ENCODE results near the gene SNX22.
"Not testable (repeated sequence)": the region's sequence is repeated elsewhere in the genome, so short reads cannot be mapped to it uniquely, and the experiment has no call there.

- not testable (repeated sequence) for TF ChIP-seq CTCF (IDR thresholded peaks at IDR 0.05; ENCODE audit: low read depth, low read length, missing input control); SP1 (IDR thresholded peaks at IDR 0.05); HNF4G (IDR thresholded peaks at IDR 0.05); ZBTB33 (IDR thresholded peaks at IDR 0.05); YY1 (IDR thresholded peaks at IDR 0.05); JUND (IDR thresholded peaks at IDR 0.05); EGR1 (IDR thresholded peaks at IDR 0.05; ENCODE audit: low read depth in 2 of 2); RAD21 (IDR thresholded peaks at IDR 0.05); REST (IDR thresholded peaks at IDR 0.05); GABPA (IDR thresholded peaks at IDR 0.05 in 1 of 2, conservative IDR thresholded peaks at IDR 0.05 in 1 of 2); TAF1 (conservative IDR thresholded peaks at IDR 0.05); RXRA (IDR thresholded peaks at IDR 0.05)
- TF ChIP-seq, protein P1, sequence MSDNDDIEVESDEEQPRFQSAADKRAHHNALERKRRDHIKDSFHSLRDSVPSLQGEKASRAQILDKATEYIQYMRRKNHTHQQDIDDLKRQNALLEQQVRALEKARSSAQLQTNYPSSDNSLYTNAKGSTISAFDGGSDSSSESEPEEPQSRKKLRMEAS (IDR thresholded peaks at IDR 0.05) = not testable (repeated sequence)
Observed at GRCh38 chr15:64110108-64110701, 41.3 kb upstream of the SNX22 start.

Measured in liver (tissue), 3 donors.